HepG2 (cell line): Measurements from ENCODE around the gene FANCL. TPM values are rescaled to one million over a fixed set of nuclear protein-coding genes. Genes with fewer than 3 reads are reported as not detected.

Source experiments
- CENPT ChIP-seq: sonication (generic); formaldehyde crosslinking; IDR thresholded peaks from 2 replicates; pipeline ENCODE4 v1.8.0; 2022; ENCODE audit warnings: low read depth, mild to moderate bottlenecking, moderate library complexity, missing genetic modification reagents
- CSRNP2 ChIP-seq: sonication (generic); formaldehyde crosslinking; conservative IDR thresholded peaks from 2 replicates; pipeline ENCODE4 v1.8.0; 2022; ENCODE audit warnings: low read depth, missing genetic modification reagents
- ETS1 ChIP-seq: sonication (generic); formaldehyde crosslinking; IDR thresholded peaks from 2 replicates; pipeline ENCODE4 v1.4.0; 2020; ENCODE audit warnings: missing genetic modification reagents
- FOXP4 ChIP-seq: sonication (generic); formaldehyde crosslinking; IDR thresholded peaks from 2 replicates; pipeline ENCODE4 v1.4.0; 2020; ENCODE audit warnings: missing genetic modification reagents
- HCFC1 ChIP-seq: fragments of 150-350 bp; IDR thresholded peaks from 2 replicates; pipeline ENCODE4 v1.6.1; 2014; ENCODE audit warnings: low read depth, low read length
- KDM4B ChIP-seq: sonication (generic); formaldehyde crosslinking; IDR thresholded peaks from 2 replicates; pipeline ENCODE4 v1.4.0; 2020; ENCODE audit warnings: missing genetic modification reagents
- PPARG ChIP-seq: conservative IDR thresholded peaks from 2 replicates; pipeline ENCODE4 v1.6.1; 2016; ENCODE audit warnings: missing biosample characterization, missing genetic modification reagents
- RAD21 ChIP-seq: fragments of 450-650 bp; formaldehyde crosslinking; IDR thresholded peaks from 2 replicates; pipeline ENCODE4 v1.5.0; 2020; ENCODE audit warnings: mild to moderate bottlenecking
- THAP11 ChIP-seq: IDR thresholded peaks from 2 replicates; pipeline ENCODE4 v1.6.1; 2016; ENCODE audit warnings: missing biosample characterization, missing genetic modification reagents
- ZBTB7B ChIP-seq: sonication (generic); formaldehyde crosslinking; IDR thresholded peaks from 2 replicates; pipeline ENCODE4 v1.4.0; 2020; ENCODE audit warnings: missing genetic modification reagents
- ZNF556 ChIP-seq: sonication (generic); formaldehyde crosslinking; IDR thresholded peaks from 2 replicates; pipeline ENCODE4 v1.4.0; 2020; ENCODE audit warnings: mild to moderate bottlenecking, missing genetic modification reagents, borderline replicate concordance
- ZNF709 ChIP-seq: sonication (generic); formaldehyde crosslinking; IDR thresholded peaks from 2 replicates; pipeline ENCODE4 v1.5.0; 2020; ENCODE audit warnings: mild to moderate bottlenecking, missing genetic modification reagents
- ZNF740 ChIP-seq: sonication (generic); formaldehyde crosslinking; IDR thresholded peaks from 2 replicates; pipeline ENCODE4 v1.4.0; 2020; ENCODE audit warnings: missing genetic modification reagents
- polyA plus RNA-seq, 8 experiments: library from polyadenylated mRNA; depleted of rRNA in 3 of 8; stranded (reverse) in 7 of 8; unstranded in 1 of 8; fragments of >200 nt; fragmentation: Illumina TruSeq in 4 of 8; extraction: Trizol in 4 of 8; gene quantifications; 2 replicates each; pipeline versions ENCODE4 v1.2.1 to v1.2.3, GENCODE V29; 2011 to 2016; ENCODE audit warnings: low read depth in 4 of 8, missing spikeins in 1 of 8, mixed read lengths in 1 of 8; ENCODE audit not compliant: insufficient read depth in 1 of 8
- total RNA-seq, 5 experiments: library from RNA; depleted of rRNA; stranded (reverse); fragments of >200 nt; fragmentation: Illumina TruSeq; extraction: Trizol; gene quantifications; 2 replicates each; pipeline ENCODE4 v1.2.3, GENCODE V29; 2016; ENCODE audit warnings: low read depth in 1 of 5
- TF ChIP-seq, protein P1 (sequence below): sonication (generic); formaldehyde crosslinking; IDR thresholded peaks from 2 replicates; pipeline ENCODE4 v1.5.0; 2020; ENCODE audit warnings: mild to moderate bottlenecking, missing genetic modification reagents
- TF ChIP-seq, protein P2 (sequence below): sonication (generic); formaldehyde crosslinking; IDR thresholded peaks from 2 replicates; pipeline ENCODE4 v1.5.0; 2020; ENCODE audit warnings: mild to moderate bottlenecking, missing genetic modification reagents, borderline replicate concordance

FANCL gene
- total and polyA plus RNA-seq, 2 of the 13 experiments (the other 11 are each of a cell fraction or from before 2014, with no cell fraction given) = 40.7 to 66.8 TPM

- TF ChIP-seq, protein P1, sequence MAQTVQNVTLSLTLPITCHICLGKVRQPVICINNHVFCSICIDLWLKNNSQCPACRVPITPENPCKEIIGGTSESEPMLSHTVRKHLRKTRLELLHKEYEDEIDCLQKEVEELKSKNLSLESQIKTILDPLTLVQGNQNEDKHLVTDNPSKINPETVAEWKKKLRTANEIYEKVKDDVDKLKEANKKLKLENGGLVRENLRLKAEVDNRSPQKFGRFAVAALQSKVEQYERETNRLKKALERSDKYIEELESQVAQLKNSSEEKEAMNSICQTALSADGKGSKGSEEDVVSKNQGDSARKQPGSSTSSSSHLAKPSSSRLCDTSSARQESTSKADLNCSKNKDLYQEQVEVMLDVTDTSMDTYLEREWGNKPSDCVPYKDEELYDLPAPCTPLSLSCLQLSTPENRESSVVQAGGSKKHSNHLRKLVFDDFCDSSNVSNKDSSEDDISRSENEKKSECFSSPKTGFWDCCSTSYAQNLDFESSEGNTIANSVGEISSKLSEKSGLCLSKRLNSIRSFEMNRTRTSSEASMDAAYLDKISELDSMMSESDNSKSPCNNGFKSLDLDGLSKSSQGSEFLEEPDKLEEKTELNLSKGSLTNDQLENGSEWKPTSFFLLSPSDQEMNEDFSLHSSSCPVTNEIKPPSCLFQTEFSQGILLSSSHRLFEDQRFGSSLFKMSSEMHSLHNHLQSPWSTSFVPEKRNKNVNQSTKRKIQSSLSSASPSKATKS = no peak
- TF ChIP-seq KDM4B (CRISPR knock-in tag) = no peak
- TF ChIP-seq ETS1 (CRISPR knock-in tag) = no peak
- TF ChIP-seq, protein P2, sequence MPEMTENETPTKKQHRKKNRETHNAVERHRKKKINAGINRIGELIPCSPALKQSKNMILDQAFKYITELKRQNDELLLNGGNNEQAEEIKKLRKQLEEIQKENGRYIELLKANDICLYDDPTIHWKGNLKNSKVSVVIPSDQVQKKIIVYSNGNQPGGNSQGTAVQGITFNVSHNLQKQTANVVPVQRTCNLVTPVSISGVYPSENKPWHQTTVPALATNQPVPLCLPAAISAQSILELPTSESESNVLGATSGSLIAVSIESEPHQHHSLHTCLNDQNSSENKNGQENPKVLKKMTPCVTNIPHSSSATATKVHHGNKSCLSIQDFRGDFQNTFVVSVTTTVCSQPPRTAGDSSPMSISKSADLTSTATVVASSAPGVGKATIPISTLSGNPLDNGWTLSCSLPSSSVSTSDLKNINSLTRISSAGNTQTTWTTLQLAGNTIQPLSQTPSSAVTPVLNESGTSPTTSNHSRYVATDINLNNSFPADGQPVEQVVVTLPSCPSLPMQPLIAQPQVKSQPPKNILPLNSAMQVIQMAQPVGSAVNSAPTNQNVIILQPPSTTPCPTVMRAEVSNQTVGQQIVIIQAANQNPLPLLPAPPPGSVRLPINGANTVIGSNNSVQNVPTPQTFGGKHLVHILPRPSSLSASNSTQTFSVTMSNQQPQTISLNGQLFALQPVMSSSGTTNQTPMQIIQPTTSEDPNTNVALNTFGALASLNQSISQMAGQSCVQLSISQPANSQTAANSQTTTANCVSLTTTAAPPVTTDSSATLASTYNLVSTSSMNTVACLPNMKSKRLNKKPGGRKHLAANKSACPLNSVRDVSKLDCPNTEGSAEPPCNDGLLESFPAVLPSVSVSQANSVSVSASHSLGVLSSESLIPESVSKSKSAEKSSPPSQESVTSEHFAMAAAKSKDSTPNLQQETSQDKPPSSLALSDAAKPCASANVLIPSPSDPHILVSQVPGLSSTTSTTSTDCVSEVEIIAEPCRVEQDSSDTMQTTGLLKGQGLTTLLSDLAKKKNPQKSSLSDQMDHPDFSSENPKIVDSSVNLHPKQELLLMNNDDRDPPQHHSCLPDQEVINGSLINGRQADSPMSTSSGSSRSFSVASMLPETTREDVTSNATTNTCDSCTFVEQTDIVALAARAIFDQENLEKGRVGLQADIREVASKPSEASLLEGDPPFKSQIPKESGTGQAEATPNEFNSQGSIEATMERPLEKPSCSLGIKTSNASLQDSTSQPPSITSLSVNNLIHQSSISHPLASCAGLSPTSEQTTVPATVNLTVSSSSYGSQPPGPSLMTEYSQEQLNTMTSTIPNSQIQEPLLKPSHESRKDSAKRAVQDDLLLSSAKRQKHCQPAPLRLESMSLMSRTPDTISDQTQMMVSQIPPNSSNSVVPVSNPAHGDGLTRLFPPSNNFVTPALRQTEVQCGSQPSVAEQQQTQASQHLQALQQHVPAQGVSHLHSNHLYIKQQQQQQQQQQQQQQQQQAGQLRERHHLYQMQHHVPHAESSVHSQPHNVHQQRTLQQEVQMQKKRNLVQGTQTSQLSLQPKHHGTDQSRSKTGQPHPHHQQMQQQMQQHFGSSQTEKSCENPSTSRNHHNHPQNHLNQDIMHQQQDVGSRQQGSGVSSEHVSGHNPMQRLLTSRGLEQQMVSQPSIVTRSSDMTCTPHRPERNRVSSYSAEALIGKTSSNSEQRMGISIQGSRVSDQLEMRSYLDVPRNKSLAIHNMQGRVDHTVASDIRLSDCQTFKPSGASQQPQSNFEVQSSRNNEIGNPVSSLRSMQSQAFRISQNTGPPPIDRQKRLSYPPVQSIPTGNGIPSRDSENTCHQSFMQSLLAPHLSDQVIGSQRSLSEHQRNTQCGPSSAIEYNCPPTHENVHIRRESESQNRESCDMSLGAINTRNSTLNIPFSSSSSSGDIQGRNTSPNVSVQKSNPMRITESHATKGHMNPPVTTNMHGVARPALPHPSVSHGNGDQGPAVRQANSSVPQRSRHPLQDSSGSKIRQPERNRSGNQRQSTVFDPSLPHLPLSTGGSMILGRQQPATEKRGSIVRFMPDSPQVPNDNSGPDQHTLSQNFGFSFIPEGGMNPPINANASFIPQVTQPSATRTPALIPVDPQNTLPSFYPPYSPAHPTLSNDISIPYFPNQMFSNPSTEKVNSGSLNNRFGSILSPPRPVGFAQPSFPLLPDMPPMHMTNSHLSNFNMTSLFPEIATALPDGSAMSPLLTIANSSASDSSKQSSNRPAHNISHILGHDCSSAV (CRISPR knock-in tag) = no peak
- TF ChIP-seq FOXP4 (CRISPR knock-in tag) = no peak
- no peak for TF ChIP-seq PPARG (CRISPR knock-in tag)
- no peak for TF ChIP-seq CSRNP2 (CRISPR knock-in tag)
- TF ChIP-seq ZNF709 (CRISPR knock-in tag) = no peak
- TF ChIP-seq ZBTB7B (CRISPR knock-in tag) = no peak
- no peak for TF ChIP-seq ZNF740 (CRISPR knock-in tag)
- TF ChIP-seq RAD21 (CRISPR knock-in tag) = no peak
- no peak for TF ChIP-seq CENPT (CRISPR knock-in tag)
- TF ChIP-seq THAP11 (CRISPR knock-in tag) = no peak
- TF ChIP-seq HCFC1 = no peak
- TF ChIP-seq ZNF556 = no peak; the same call in 1 of the 2 replicates
Observed at GRCh38 chr2:58261209-58261608, 20.1 kb upstream of the FANCL start (continued).
